NCI-H1092 (cell line): Measurements from ENCODE around the gene IKBKE.

Experiments
- DNase-seq: peaks from one replicate; lab custom pipeline; 2025; lab: John Stamatoyannopoulos, UW

IKBKE gene

GRCh38 chr1:206512058-206512850 is 42.0 kb downstream of the IKBKE start:
- no peak for DNase-seq

- DNase-seq: no peak
Measured at GRCh38 chr1:206512851-206513180, 42.5 kb downstream of the IKBKE start.

GRCh38 chr1:206513312-206514111 is 43.2 kb downstream of the IKBKE start:
- no peak for DNase-seq

GRCh38 chr1:206514813-206515387 is 44.6 kb downstream of the IKBKE start:
- no peak for DNase-seq

- DNase-seq: no peak
Measured at GRCh38 chr1:206516728-206516990, 46.4 kb downstream of the IKBKE start.

- DNase-seq: no peak
Measured at GRCh38 chr1:206517784-206518183, 47.5 kb downstream of the IKBKE start.

GRCh38 chr1:206518206-206518605 is 47.9 kb downstream of the IKBKE start:
- DNase-seq: no peak

- no peak for DNase-seq
Measured at GRCh38 chr1:206518743-206519142, 48.5 kb downstream of the IKBKE start.

GRCh38 chr1:206521127-206521526 is 50.9 kb downstream of the IKBKE start:
- DNase-seq: no peak

- no peak for DNase-seq
Measured at GRCh38 chr1:206521694-206522402, 51.6 kb downstream of the IKBKE start.

GRCh38 chr1:206524739-206525364 is 54.6 kb downstream of the IKBKE start:
- DNase-seq: no peak

- no peak for DNase-seq
Measured at GRCh38 chr1:206526064-206526911, 56.0 kb downstream of the IKBKE start.

GRCh38 chr1:206529425-206529824 is 59.1 kb downstream of the IKBKE start:
- no peak for DNase-seq

- DNase-seq: no peak
Measured at GRCh38 chr1:206532368-206532767, 62.1 kb downstream of the IKBKE start.

- no peak for DNase-seq
Measured at GRCh38 chr1:206534552-206534951, 64.3 kb downstream of the IKBKE start.

- no peak for DNase-seq
Measured at GRCh38 chr1:206535853-206536188, 65.5 kb downstream of the IKBKE start.

GRCh38 chr1:206537141-206537540 is 66.9 kb downstream of the IKBKE start:
- no peak for DNase-seq

GRCh38 chr1:206538086-206538770 is 68.0 kb downstream of the IKBKE start:
- DNase-seq: no peak

GRCh38 chr1:206538901-206539640 is 68.8 kb downstream of the IKBKE start:
- DNase-seq: no peak
